Panc1 (cell line): ENCODE results near the gene GLB1L3. TPM values are rescaled to one million over a fixed set of nuclear protein-coding genes. Genes with fewer than 3 reads are reported as not detected.

Source experiments
- ATAC-seq: fragments of 200-7000 bp; cut with Tn5 transposase; 2 replicates; pipeline ENCODE4 v1.9.1; 2020; ENCODE audit warnings: mild to moderate bottlenecking, moderate library complexity
- BruUV-seq: library from RNA; stranded (reverse); fragments of 400-500 nt; replicated peaks from 2 replicates; lab custom pipeline; 2021; lab: Mats Ljungman, UMichigan
- CTCF ChIA-PET: fragments of 300-600 bp; sonication (Branson Sonifier 250); formaldehyde crosslinking; loops from one replicate; lab custom pipeline; 2022; ENCODE audit warnings: antibody characterized with exemption; lab: Charles Lee
- POLR2A ChIA-PET: fragments of 300-600 bp; sonication (Branson Sonifier 250); formaldehyde crosslinking; loops from one replicate; lab custom pipeline; 2022; ENCODE audit warnings: antibody characterized with exemption; lab: Charles Lee
- DNase-seq: peaks from one replicate; pipeline ENCODE4 v3.0.0-alpha.2; 2010; ENCODE audit warnings: low read depth, low spot score
- H3K27ac ChIP-seq: 2 replicates; pipeline ENCODE4 v1.5.1; 2011; ENCODE audit warnings: mild to moderate bottlenecking, low read length, inconsistent platforms
- H3K27me3 ChIP-seq: fragments of 200-500 bp; sonication (Bioruptor generic); 2 replicates; pipeline ENCODE4 v1.6.0; 2014; ENCODE audit warnings: low read length, inconsistent platforms; ENCODE audit not compliant: control insufficient read depth, insufficient read depth
- H3K36me3 ChIP-seq: fragments of 200-500 bp; sonication (Bioruptor generic); 2 replicates; pipeline ENCODE4 v1.5.1; 2014; ENCODE audit warnings: inconsistent platforms, mild to moderate bottlenecking, low read length, moderate library complexity; ENCODE audit not compliant: control insufficient read depth, insufficient read depth
- H3K4me1 ChIP-seq: 2 replicates; pipeline ENCODE4 v1.5.1; 2011; ENCODE audit warnings: inconsistent platforms, mild to moderate bottlenecking, low read length, moderate library complexity; ENCODE audit not compliant: control insufficient read depth, insufficient read depth
- H3K4me3 ChIP-seq, 2 experiments: 2 replicates each; pipeline ENCODE4 v1.5.1; 2011 to 2012; ENCODE audit warnings: low read depth in 2 of 2, low read length in 2 of 2, mild to moderate bottlenecking in 2 of 2, inconsistent platforms in 1 of 2, moderate library complexity in 1 of 2
- H3K9me3 ChIP-seq: fragments of 200-500 bp; sonication (Bioruptor generic); 2 replicates; pipeline ENCODE4 v1.5.1; 2014; ENCODE audit warnings: low read depth, mild to moderate bottlenecking, inconsistent platforms, low read length, moderate library complexity; ENCODE audit not compliant: control insufficient read depth, insufficient read depth
- POLR2AphosphoS5 ChIP-seq: IDR thresholded peaks from 2 replicates; pipeline ENCODE4 v1.6.1; 2012; ENCODE audit warnings: mild to moderate bottlenecking, low read depth, low read length, moderate library complexity
- SIN3A ChIP-seq: IDR thresholded peaks from 2 replicates; pipeline ENCODE4 v1.6.1; 2012; ENCODE audit warnings: low read depth, mild to moderate bottlenecking, low read length, moderate library complexity, borderline replicate concordance; ENCODE audit not compliant: insufficient read depth
- TCF7L2 ChIP-seq: IDR thresholded peaks from 2 replicates; pipeline ENCODE4 v1.6.1; 2011; ENCODE audit warnings: mild to moderate bottlenecking, low read depth, low read length, inconsistent platforms
- in situ Hi-C: cut with HindIII; loops from 2 replicates; pipeline ENCODE4 v1.10.0; 2016; ENCODE audit warnings: low sequenced_read_pairs, low pct_unique_long_range_greater_than_20kb
- intact Hi-C: fragments of 100-400 bp; cut with micrococcal nuclease; formaldehyde crosslinking; loops from one replicate; pipeline ENCODE4 v1.10.0; 2022; ENCODE audit not compliant: unreplicated experiment
- total RNA-seq: library from RNA; stranded (reverse); gene quantifications from one replicate; pipeline ENCODE4 v1.2.1, GENCODE V29; 2021; ENCODE audit not compliant: unreplicated experiment
- TF ChIP-seq, protein P1 (sequence below), 2 experiments: IDR thresholded peaks; 2 replicates each; pipeline ENCODE4 v1.6.1; 2011 to 2012; ENCODE audit warnings: low read depth in 2 of 2, control low read depth in 1 of 2, low read length in 1 of 2, mild to moderate bottlenecking in 1 of 2, moderate library complexity in 1 of 2; ENCODE audit not compliant: insufficient read depth in 1 of 2
- TF ChIP-seq, protein P2 (sequence below): fragments of 450-650 bp; IDR thresholded peaks from 2 replicates; pipeline ENCODE4 v1.5.1; 2017; ENCODE audit warnings: mild to moderate bottlenecking

GLB1L3 gene
- total RNA-seq, 1 experiment from 2014 or later, result not detected

- TF ChIP-seq POLR2AphosphoS5 (no peak), TCF7L2 (no peak), SIN3A (no peak)
- TF ChIP-seq, protein P1, sequence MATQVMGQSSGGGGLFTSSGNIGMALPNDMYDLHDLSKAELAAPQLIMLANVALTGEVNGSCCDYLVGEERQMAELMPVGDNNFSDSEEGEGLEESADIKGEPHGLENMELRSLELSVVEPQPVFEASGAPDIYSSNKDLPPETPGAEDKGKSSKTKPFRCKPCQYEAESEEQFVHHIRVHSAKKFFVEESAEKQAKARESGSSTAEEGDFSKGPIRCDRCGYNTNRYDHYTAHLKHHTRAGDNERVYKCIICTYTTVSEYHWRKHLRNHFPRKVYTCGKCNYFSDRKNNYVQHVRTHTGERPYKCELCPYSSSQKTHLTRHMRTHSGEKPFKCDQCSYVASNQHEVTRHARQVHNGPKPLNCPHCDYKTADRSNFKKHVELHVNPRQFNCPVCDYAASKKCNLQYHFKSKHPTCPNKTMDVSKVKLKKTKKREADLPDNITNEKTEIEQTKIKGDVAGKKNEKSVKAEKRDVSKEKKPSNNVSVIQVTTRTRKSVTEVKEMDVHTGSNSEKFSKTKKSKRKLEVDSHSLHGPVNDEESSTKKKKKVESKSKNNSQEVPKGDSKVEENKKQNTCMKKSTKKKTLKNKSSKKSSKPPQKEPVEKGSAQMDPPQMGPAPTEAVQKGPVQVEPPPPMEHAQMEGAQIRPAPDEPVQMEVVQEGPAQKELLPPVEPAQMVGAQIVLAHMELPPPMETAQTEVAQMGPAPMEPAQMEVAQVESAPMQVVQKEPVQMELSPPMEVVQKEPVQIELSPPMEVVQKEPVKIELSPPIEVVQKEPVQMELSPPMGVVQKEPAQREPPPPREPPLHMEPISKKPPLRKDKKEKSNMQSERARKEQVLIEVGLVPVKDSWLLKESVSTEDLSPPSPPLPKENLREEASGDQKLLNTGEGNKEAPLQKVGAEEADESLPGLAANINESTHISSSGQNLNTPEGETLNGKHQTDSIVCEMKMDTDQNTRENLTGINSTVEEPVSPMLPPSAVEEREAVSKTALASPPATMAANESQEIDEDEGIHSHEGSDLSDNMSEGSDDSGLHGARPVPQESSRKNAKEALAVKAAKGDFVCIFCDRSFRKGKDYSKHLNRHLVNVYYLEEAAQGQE (IDR thresholded peaks at IDR 0.05; ENCODE audit: insufficient read depth in 1 of 2, low read depth in 2 of 2, low read length in 1 of 2), result no peak
- TF ChIP-seq, protein P2, sequence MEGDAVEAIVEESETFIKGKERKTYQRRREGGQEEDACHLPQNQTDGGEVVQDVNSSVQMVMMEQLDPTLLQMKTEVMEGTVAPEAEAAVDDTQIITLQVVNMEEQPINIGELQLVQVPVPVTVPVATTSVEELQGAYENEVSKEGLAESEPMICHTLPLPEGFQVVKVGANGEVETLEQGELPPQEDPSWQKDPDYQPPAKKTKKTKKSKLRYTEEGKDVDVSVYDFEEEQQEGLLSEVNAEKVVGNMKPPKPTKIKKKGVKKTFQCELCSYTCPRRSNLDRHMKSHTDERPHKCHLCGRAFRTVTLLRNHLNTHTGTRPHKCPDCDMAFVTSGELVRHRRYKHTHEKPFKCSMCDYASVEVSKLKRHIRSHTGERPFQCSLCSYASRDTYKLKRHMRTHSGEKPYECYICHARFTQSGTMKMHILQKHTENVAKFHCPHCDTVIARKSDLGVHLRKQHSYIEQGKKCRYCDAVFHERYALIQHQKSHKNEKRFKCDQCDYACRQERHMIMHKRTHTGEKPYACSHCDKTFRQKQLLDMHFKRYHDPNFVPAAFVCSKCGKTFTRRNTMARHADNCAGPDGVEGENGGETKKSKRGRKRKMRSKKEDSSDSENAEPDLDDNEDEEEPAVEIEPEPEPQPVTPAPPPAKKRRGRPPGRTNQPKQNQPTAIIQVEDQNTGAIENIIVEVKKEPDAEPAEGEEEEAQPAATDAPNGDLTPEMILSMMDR, result no peak
Measured at GRCh38 chr11:134313379-134313778, 37.2 kb downstream of the GLB1L3 start.

GRCh38 chr11:134313821-134314607 lies 37.8 kb downstream of the GLB1L3 start:
- H3K27ac ChIP-seq, result no peak overlapping the region
- BruUV-seq, result no TSS peak
- H3K9me3 ChIP-seq, result peaks cover 8% of the 10 kb centered on the region; the same call in 1 of the 2 replicates
- no peaks in the 10 kb centered on the region for H3K4me1 ChIP-seq
- no peak for ATAC-seq
- DNase-seq, result no peak
- no peak for TF ChIP-seq SIN3A
- TF ChIP-seq TCF7L2, result no peak
- TF ChIP-seq, protein P1 (IDR thresholded peaks at IDR 0.05; ENCODE audit: insufficient read depth in 1 of 2, low read depth in 2 of 2, low read length in 1 of 2), result no peak
- CTCF ChIA-PET, result no interaction called here
- in situ Hi-C loops (no loop called here), intact Hi-C loops (no loop called here)
- no peak overlapping the region for H3K4me3 ChIP-seq
- no peaks in the 10 kb centered on the region for H3K36me3 ChIP-seq
- peaks cover 22% of the 10 kb centered on the region for H3K27me3 ChIP-seq
- POLR2A ChIA-PET, result no interaction called here

More at GRCh38 chr11:134313379-134313778, 37.2 kb downstream of the GLB1L3 start:
- no peaks in the 10 kb centered on the region for H3K4me1 ChIP-seq
- intact Hi-C loops (no loop called here), in situ Hi-C loops (no loop called here)
- H3K4me3 ChIP-seq, result no peak overlapping the region
- no TSS peak for BruUV-seq
- ChIA-PET CTCF (no interaction called here), POLR2A (no interaction called here)
- no peak overlapping the region for H3K27ac ChIP-seq
- ATAC-seq, result no peak
- H3K36me3 ChIP-seq, result no peaks in the 10 kb centered on the region
- H3K9me3 ChIP-seq, result peaks cover 8% of the 10 kb centered on the region; the same call in 1 of the 2 replicates
- peaks cover 22% of the 10 kb centered on the region for H3K27me3 ChIP-seq
- DNase-seq, result no peak
